GM18868 (cell line): ENCODE data around the gene MRGPRX3.
"Not testable (repeated sequence)": the region's sequence is repeated elsewhere in the genome, so short reads cannot be mapped to it uniquely, and the experiment has no call there.

Experiments used
- ATAC-seq: cut with Tn5 transposase; IDR thresholded peaks from one replicate; pipeline ENCODE4 v1.9.1; 2021; ENCODE audit warnings: mild to moderate bottlenecking, moderate library complexity; ENCODE audit not compliant: unreplicated experiment

Gene MRGPRX3

DNA sequence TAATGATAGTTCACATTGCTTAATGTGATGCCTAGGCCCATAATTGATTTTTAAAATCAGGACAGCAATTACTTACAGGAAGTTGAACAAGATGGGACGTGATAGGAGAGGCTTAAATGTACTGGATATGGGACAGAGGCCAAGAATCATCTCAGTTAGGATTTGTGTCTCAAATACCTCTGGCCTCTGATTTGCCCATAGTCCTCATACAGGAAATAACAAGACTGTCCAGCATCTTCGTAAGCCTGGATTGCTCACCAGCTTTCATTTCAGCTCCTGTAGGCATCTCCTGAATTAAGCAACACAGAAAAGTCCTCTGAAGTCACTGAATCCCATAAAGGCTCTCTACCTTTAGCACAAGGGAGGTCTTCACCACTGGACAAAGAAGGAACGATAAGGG lies at the start of gene MRGPRX3:
TSS of gene MRGPRX3 (plus strand) at position 231 of the 400 bp plus-strand sequence. CDS start 4,632 bp downstream, outside the sequence.
- no peak for ATAC-seq

DNA sequence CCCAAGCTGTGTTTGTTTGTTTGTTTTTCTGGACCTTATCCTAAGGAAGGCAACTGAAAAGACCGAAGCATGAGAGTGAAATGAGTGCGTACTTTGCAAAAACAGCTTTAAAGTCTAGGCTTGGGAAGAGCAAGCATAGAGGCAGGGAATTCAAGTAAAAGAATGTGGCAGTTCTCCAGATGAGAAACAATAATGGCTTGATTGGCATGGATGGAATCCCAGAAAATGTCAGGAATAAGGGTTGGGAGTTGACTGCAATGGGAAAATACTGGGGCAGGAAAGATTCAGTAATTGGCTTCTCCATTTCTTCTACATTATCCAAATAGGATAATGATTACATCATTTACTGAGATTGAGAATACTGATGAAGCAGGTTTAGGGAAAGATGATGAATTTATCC lies 44.0 kb upstream of the MRGPRX3 start:
- ATAC-seq, result no peak

DNA sequence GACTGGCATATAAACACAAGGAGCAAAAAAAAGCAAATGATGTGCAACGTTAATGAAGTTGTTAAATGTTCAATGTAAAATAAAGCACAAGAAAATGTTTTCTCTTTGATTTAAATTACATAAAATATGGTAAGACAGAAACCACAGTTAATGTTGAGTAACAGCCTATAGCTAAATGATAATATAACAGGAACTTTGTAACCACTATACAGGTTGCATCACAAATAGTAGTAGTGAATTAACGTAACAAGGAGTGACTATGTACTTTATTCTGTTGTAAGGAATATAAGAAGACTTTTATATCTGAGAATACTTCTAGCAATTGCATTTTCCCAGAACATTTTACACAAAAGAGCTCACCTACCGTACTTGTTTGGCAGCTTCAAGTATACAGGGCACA lies 43.4 kb upstream of the MRGPRX3 start:
- no peak for ATAC-seq

DNA sequence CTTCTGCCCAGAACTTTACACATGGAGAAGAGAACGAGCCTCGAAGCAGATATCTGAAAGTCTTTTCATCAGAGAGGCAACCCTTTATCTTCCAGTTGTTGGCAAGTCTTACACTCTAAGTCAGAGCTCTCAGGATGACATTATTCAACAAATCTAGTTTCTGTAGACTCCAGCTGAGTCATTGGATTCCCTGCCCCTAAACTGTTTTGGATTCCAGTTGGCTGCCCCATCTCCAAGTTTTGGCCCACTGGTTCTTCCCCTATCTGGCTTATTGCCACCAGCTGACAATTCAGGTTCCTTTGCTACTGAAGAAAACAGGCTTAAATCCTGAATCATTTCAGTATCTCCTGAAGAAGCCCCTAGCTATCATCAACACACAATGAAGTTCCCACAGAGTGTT lies 40.6 kb upstream of the MRGPRX3 start:
- ATAC-seq, result no peak

DNA sequence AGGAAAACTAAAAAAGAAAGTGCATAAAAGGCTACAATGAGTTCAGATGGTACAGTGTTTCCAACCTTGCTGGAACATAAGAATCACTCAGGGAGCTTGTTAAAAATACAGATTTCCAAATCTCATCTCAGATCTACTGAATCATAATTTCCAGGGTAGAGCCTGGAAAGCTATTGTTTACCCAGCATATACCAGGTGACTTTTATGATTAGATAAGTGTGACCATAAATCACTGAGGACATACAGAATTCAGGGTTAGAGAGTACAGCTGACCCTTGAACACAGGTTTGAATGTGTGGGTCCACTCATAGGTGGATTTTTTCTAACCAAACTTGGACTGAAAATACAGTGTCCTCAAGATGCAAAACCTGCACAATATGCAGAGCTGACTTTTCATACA lies 38.4 kb upstream of the MRGPRX3 start:
- no peak for ATAC-seq

DNA sequence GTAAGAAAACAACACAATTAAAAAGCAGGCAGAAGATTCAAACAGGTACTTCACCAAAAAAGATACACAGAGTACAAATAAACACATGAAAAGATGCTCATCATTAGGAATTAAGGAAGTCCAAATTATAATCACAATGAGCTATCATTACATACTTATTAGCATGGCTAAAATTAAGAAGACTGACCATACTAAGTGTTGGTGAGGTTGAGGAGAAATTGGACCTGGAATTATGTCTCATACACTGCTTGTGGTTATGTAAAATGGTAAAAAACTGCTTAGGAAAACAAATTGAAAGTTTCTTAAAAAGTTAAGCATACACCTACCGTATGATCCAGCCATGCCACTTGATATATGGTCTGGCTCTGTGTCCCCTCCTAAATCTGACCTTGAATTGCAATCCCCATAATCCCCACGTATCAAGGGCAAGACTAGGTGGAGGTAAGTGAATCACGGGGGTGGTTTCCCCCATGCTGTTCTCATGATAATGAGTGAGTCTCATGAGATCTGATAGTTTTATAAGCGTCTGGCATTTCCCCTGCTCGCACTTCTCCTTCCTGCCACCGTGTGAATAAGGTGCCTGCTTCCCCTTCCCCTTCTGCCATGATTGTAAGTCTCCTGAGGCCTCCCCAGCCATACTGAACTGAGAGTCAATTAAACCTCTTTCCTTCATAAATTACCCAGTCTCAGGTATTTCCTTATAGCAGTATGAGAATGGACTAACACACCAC lies 31.3 kb upstream of the MRGPRX3 start:
- ATAC-seq, result no peak

DNA sequence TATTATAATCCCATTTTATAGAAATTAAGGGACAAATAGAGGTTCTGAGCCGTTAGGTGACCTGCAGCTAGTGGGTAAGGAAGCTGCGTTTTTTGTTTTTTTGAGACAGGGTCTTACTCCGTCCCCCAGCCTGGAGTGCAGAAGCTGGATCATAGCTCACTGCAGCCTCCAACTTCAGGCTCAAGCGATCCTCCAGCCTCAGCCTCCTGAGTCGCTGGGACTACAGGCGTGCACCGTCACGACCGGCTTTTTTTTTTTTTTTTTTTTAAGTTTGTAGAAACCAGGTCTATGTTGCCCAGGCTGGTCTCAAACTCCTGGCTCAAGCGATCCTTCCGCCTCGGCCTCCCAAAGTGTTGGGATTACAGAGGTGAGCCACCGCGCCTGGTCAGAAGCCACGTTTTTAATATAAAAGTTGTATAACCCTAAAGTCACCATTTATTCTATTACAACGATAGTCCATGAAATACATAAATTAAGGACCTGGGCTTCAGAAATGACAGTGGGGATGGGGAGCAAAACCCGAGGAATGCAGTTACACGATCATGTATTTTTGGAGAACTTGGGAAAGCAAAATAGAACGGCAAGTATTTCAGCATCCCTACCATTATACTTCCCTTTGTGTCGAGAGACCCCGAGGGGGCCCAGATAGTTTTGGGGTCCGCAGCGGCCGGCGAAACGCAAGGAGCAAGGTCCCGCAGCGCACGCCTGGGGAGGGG lies 27.1 kb upstream of the MRGPRX3 start:
- no peak for ATAC-seq

DNA sequence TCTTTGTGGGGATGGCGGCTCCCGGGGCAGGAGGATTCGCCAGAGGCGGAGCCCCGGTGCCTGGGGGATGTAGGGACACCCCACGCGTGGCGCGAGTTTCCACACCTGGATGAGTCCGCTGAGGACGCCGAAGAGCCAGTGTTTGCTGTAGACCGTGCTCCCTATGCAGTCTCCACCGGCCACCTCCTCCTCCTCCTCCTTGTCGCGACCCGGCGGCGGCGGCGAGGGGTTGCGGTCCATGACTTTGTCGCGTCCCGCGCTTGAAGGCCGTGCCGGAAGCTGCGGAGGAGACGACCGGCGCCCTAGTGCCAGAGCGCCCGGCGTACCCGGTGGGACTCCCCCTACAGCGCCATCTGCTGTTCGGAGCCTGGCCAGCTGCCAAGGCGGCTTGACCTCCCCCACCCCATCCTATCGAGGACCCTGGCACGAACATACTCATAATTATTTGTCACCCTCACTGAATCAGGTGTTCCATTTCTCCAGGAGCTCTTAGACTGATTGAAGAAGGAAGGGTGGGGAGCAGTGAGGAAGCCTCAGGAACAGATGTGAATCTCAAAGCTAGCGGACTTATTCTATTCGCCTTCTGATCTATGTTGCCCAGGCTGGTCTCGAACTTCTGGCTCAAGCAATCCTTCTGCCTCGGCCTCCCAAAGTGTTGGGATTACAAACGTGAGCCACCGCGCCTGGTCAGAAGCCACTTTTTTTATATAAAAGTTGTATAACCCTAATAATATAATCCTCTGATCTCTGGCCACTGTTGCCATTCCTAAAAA lies 26.4 kb upstream of the MRGPRX3 start, which contains the start of gene SAAL1:
TSS of gene SAAL1 (minus strand) at position 281 of the 773 bp plus-strand sequence. CDS start at position 240, 41 bp downstream.
- ATAC-seq, result peak; percentile 94

DNA sequence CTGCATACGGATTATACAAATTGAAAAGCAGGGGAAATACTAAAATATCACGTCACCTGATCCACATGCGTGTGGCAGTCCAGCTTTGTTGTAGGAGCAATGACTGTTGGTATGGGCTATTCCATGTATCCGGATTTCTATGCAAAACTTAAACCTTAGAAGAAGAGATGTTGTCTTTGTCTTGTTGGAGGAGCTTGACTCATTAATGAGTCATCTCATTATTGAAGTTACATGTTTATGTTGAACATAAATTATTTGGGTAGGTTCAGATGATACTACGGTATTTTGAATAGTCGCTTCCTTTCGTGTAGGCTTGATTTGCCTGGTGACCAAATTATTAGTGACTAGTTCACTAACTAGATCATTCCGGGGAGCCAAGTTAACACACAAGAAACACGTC lies 25.7 kb upstream of the MRGPRX3 start:
- no peak for ATAC-seq

DNA sequence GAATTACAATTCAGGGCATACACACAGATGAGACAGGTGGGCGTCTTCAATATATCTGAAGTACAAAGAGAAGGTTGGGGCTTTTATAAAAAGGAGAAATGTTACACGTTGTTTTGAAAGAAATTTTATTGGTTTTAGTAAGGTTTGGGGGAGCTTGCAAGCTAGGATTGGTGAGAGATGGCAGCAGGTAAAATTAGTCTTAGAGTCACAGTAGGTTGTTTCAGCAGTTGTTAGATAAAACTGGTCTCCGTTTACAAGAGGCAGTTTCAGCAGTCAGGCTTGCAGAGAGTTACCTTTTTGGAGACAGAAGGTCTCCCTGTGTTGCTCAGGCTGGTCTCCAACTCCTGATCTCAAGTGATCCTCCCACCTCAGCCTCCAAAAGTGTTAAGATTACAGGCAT lies 24.1 kb upstream of the MRGPRX3 start:
- no peak for ATAC-seq

DNA sequence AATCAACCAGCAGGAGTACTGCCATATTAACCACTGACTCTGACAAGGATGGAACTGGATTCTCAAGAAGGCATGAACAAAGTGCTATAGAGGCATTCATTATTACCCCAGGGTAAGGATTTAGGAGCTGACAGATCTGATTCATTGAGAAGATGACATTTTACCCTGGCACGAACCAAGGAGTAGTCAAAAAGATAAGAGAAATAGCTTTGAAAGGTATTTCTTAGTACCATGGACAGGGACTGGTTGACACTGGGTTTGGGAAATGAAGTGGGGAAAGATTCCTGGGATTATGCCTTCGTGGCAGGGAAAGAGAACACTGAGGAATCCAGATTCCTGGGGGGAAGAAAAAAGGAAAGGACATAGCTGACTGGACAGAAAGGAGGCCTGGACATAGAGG lies 21.4 kb upstream of the MRGPRX3 start:
- ATAC-seq, result no peak

DNA sequence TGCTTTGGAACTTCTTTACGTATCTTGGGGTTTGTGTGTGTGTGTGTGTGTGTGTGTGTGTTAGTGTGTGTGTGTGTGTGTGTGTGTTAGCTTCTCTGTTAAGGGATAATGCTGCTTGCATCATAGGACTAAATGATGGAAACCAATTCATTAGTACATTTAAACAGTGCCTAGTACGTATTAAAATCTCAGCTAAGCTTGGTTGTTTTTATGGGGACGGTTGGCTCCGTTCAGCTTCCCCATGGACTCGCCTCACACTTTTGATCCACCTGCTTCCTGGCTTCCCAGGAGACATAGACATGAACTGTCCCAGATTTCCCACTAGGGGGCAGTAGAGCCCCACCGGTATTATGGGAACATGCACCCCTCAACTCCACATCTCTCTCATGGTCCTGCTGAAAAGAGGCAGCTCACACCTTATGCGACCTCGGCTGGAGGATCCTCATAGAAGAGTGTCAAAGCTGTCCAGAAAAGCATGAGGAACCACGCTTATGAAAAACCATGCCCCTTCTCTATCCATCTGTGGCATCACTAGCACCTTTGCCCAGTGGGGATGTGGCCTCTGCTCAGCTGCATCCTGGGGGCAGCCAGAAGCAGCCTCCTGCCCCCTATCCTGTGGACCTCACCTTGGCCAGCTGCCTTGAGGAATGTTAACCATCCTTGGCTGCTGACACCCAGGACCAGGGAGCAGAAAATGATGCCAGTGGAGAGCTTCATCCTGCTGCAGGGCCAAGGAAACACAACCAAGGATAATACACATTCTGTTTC lies 16.8 kb upstream of the MRGPRX3 start:
- peak; percentile 82 for ATAC-seq

DNA sequence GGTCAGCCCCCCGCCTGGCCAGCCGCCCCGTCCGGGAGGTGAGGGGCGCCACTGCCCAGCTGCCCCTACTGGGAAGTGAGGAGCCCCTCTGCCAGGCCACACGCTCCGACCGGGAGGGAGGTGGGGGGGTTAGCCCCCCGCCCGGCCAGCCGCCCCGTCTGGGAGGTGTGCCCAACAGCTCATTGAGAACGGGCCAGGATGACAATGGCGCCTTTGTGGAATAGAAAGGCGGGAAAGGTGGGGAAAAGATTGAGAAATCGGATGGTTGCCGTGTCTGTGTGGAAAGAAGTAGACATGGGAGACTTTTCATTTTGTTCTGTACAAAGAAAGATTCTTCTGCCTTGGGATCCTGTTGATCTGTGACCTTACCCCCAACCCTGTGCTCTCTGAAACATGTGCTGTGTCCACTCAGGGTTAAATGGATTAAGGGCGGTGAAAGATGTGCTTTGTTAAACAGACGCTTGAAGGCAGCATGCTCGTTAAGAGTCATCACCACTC lies 11.0 kb upstream of the MRGPRX3 start:
- not testable (repeated sequence) for ATAC-seq

DNA sequence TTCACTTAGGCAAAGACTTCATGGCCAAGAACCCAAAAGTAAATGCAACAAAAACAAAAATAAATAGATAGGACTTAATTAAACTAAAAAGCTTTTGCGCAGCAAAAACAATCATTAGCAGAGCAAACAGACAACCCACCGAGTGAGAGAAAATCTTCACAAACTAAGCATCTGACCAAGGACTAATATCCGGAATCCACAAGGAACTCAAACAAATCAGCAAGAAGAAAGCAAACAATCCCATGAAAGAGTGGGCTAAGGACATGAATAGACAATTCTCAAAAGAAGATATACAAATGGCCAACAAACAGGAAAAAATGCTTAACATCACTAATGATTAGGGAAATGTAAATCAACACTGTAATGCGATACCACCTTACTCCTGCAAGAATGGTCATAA lies 1.3 kb upstream of the MRGPRX3 start:
- ATAC-seq, result not testable (repeated sequence)

DNA sequence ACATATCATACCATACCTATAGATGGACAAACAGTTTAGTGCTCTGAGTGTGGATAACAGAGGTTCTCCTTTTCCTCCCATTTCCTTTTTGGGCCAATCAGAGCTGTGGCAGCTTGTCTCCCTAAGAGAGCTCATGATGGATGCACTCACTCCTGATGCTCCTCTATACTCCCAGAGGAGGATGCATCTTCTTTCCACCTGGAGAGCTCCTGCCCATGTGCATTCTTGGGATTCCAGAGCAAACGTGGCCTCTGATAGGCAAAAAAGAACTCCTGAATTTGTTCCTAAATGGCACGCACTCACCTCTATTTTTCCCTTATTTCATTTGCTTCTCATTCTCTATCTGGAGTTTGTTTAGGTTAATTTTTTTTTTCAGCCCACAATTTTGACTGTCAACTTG lies 2.9 kb downstream of the MRGPRX3 start:
- ATAC-seq, result no peak

DNA sequence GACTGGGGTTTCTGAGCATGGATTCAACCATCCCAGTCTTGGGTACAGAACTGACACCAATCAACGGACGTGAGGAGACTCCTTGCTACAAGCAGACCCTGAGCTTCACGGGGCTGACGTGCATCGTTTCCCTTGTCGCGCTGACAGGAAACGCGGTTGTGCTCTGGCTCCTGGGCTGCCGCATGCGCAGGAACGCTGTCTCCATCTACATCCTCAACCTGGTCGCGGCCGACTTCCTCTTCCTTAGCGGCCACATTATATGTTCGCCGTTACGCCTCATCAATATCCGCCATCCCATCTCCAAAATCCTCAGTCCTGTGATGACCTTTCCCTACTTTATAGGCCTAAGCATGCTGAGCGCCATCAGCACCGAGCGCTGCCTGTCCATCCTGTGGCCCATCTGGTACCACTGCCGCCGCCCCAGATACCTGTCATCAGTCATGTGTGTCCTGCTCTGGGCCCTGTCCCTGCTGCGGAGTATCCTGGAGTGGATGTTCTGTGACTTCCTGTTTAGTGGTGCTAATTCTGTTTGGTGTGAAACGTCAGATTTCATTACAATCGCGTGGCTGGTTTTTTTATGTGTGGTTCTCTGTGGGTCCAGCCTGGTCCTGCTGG lies 4.9 kb downstream of the MRGPRX3 start:
- no peak for ATAC-seq

DNA sequence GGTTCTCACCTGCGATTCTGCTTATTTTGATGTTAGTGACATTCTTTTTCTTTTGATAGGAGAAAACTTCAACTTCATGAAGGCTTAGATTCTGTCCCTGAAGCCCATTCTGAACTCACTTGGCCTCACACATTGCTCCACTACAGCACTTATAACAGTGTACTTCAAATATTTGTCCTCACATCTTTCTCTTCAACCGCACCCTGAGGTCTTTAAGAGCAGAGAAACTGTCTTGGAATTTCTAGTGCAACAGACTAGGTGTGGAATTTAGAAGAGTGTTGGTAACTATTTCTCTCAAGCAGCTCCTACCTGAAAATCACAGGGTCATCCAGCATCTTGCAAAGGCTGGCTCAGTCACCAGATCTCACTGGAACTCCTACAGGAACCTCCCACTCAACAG lies 7.8 kb downstream of the MRGPRX3 start:
- ATAC-seq, result no peak

DNA sequence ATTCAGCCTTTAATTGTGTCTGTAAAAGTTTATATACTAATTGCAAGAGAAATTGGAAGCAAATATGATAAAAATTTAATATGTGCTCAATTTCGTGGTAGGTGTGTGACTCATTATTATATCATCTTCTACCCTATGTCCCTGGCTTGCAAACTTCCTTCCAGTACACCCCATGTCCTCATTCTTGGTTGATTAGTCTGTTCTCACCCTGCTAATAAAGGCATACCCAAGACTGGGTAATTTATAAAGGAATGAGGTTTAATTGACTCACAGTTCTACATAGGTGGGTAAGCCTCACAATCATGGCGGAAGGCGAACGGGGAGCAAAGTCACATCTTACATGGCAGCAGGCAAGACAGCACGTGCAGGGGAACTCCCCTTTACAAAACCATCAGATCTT lies 11.9 kb downstream of the MRGPRX3 start:
- no peak for ATAC-seq

DNA sequence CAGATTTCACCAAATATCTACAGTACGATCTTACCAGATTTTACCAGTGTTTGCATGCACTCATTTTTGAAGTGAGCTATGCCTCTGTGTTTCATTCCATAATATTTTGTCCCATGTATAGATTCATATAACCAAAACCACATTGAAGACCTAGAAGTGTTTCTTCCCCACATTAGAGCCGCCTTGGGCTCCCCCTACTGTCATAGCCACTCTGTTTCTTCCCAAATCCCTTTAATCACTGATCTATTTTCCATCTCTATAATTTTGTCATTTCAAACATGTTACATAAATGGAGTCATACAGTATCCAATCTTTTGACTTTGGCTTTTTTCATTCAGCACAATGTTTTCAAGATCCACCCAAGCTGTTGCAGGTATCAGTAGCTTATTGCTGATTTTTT lies 12.7 kb downstream of the MRGPRX3 start:
- ATAC-seq, result no peak

DNA sequence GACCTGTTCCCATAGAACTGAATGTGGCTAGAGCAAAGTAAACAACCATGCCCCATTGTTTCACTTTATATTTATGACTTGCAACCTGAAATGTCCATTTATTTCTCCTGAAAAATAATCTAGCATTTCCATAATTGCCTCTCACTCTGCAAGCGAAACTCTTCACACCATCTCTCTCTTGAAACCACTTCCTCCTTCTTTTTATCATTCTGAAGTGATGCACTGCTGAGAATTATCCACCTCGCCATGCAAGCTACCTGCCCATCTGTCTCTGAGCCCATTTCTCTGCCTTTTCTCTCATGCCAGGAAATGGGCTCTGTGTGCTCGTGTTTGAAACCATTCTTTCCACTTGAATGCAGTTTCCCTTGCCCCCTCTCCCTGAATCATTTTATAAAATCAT lies 13.5 kb downstream of the MRGPRX3 start:
- ATAC-seq, result no peak
